Measurements from ENCODE around the gene LRRIQ4. TPM values are rescaled to one million over a fixed set of nuclear protein-coding genes. Genes with fewer than 3 reads are reported as not detected.

The LRRIQ4 gene
- total RNA-seq, 6 experiments from 2014 or later, result not detected

DNA sequence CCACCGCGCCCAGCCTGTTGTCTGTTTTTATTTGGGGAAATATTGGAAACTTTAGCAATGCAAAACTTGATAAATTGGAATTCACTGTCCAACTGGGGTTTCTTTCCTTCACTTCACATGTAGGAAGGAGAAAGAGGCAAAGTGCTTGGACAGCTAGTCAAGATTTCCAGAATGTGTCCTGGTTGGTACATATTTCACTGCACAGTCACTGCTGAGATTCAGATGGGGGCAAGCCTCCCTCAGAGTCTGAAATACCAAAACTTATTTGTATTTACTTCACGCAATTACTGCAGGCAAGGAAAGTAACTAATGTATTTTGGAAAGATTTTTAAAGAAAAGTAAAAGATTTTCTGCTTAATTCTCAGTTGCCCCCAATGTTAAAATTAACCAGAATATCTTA, 36.1 kb downstream of the LRRIQ4 start:
- H3K27ac ChIP-seq, result no peak overlapping the region
- no peaks in the 10 kb centered on the region for H3K36me3 ChIP-seq
- TF ChIP-seq, protein P1, sequence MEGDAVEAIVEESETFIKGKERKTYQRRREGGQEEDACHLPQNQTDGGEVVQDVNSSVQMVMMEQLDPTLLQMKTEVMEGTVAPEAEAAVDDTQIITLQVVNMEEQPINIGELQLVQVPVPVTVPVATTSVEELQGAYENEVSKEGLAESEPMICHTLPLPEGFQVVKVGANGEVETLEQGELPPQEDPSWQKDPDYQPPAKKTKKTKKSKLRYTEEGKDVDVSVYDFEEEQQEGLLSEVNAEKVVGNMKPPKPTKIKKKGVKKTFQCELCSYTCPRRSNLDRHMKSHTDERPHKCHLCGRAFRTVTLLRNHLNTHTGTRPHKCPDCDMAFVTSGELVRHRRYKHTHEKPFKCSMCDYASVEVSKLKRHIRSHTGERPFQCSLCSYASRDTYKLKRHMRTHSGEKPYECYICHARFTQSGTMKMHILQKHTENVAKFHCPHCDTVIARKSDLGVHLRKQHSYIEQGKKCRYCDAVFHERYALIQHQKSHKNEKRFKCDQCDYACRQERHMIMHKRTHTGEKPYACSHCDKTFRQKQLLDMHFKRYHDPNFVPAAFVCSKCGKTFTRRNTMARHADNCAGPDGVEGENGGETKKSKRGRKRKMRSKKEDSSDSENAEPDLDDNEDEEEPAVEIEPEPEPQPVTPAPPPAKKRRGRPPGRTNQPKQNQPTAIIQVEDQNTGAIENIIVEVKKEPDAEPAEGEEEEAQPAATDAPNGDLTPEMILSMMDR (IDR thresholded peaks at IDR 0.05), result no peak
- no peak for TF ChIP-seq POLR2A (IDR thresholded peaks at IDR 0.05)
- WGBS (ENCODE audit: insufficient coverage, low coverage, low lambda C conversion rate, missing lambda C conversion rate), result 100% methylated on average over 3 of the region's 3 CpGs
- no peak overlapping the region for H3K4me3 ChIP-seq
- no peaks in the 10 kb centered on the region for H3K4me1 ChIP-seq
- H3K27me3 ChIP-seq, result no peaks in the 10 kb centered on the region
- H3K9me3 ChIP-seq, result no peaks in the 10 kb centered on the region
- DNase-seq (no peak), ATAC-seq (no peak)
- intact Hi-C loops (cut with DNase I), result no loop called here

DNA sequence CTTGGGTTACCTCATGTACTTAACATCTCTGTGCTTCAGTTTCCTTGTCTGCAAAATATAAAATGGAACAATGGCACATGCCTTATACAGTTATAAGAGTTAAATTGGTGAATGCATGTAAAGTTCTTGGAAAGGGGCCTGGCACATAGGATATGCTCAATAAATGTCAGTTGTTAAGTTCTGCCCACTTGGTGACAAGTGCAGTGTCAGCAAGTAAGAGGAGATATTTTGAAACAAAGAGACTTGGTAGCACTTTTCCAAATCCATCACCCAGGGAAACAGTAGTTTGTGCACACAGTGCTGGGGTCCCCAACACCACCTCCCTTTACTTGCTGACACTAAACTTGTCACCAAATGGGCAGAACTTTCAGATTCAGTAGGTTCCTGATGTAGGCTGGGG, 37.9 kb downstream of the LRRIQ4 start:
- Histone ChIP-seq H3K27ac (no peak overlapping the region), H3K4me1 (no peaks in the 10 kb centered on the region), H3K27me3 (no peaks in the 10 kb centered on the region), H3K36me3 (no peaks in the 10 kb centered on the region), H3K9me3 (no peaks in the 10 kb centered on the region), H3K4me3 (no peak overlapping the region)
- no peak for ATAC-seq
- intact Hi-C loops (cut with DNase I), result no loop called here
- TF ChIP-seq, protein P1 (IDR thresholded peaks at IDR 0.05), result no peak
- TF ChIP-seq POLR2A (IDR thresholded peaks at IDR 0.05), result no peak
- DNase-seq, result no peak

DNA sequence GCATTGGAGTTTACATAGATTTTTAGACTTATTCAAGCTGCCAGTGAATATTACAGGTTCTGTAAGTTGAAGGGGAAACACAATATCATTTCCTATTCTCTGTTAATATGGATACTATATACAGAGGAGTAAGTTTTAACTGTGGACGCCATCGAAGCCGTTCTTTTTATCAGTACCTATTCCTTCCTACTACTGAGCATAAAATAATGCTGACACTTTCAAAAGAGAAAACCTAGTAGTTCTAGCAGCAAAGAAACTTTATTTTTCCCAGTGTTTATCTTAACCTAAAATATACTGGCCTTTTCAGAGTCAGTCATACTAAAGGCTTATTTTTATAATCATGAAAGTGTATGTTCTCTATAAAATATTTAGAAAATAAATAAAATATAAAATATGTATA, 42.8 kb downstream of the LRRIQ4 start:
- Histone ChIP-seq H3K27me3 (no peaks in the 10 kb centered on the region), H3K36me3 (no peaks in the 10 kb centered on the region), H3K4me3 (no peak overlapping the region), H3K27ac (no peak overlapping the region), H3K4me1 (no peaks in the 10 kb centered on the region), H3K9me3 (no peaks in the 10 kb centered on the region)
- TF ChIP-seq, protein P1 (IDR thresholded peaks at IDR 0.05), result no peak
- TF ChIP-seq POLR2A (IDR thresholded peaks at IDR 0.05), result no peak
- DNase-seq (no peak), ATAC-seq (no peak)
- WGBS (ENCODE audit: insufficient coverage, low coverage, low lambda C conversion rate, missing lambda C conversion rate), result 77% methylated on average over 3 of the region's 3 CpGs
- intact Hi-C loops (cut with DNase I), result no loop called here

DNA sequence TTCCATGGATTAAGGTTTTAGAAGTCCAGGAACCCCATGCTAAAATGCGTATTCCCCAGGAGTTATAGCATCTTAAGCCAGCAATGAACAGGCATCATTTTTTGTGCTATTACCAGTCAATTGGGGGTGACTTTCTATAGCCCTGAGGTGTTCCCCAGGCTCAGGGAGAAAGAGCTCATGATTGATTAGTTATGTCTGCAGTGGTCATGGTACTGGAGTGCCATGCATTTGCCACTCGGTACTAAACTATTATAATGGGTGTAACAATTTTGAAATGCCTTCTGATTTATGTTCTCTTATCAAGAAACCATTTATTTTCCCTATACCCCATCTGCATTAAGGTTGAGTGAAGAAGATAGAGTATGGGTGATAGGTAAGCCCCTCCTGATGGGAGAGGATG, 45.1 kb downstream of the LRRIQ4 start:
- no peaks in the 10 kb centered on the region for H3K4me1 ChIP-seq
- H3K4me3 ChIP-seq, result no peak overlapping the region
- no peak for ATAC-seq
- H3K27ac ChIP-seq, result no peak overlapping the region
- TF ChIP-seq, protein P1 (IDR thresholded peaks at IDR 0.05), result no peak
- no peak for TF ChIP-seq POLR2A (IDR thresholded peaks at IDR 0.05)
- no peak for DNase-seq
- H3K9me3 ChIP-seq, result no peaks in the 10 kb centered on the region
- intact Hi-C loops (cut with DNase I), result no loop called here
- no peaks in the 10 kb centered on the region for H3K36me3 ChIP-seq
- H3K27me3 ChIP-seq, result no peaks in the 10 kb centered on the region
- 82% methylated on average over 2 of the region's 2 CpGs for WGBS (ENCODE audit: insufficient coverage, low coverage, low lambda C conversion rate, missing lambda C conversion rate)

DNA sequence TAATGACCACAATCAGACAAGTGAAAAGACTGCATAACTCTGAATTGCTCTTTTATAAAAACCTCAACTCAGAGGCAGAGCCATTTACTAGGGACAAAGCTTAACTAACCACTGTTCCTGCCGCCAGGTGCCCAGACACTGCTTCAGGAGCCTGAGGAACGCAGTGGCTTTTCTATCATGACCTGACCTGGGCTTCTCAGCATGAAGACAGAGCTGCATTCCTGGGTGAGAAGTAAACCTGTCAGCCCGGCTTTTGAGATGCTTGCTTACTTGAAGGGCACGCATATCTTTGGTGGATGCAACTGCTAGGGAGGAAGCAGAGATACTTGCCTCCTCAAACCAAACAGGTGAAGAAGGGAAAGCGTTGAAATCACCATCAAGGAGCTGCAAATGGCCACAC, 49.2 kb downstream of the LRRIQ4 start:
- no peak for TF ChIP-seq POLR2A (IDR thresholded peaks at IDR 0.05)
- TF ChIP-seq, protein P1 (IDR thresholded peaks at IDR 0.05), result no peak
- ATAC-seq (no peak), DNase-seq (no peak)
- Histone ChIP-seq H3K4me3 (no peak overlapping the region), H3K36me3 (no peaks in the 10 kb centered on the region), H3K4me1 (no peaks in the 10 kb centered on the region), H3K9me3 (no peaks in the 10 kb centered on the region), H3K27me3 (no peaks in the 10 kb centered on the region), H3K27ac (no peak overlapping the region)
- intact Hi-C loops (cut with DNase I), result no loop called here
- 90% methylated on average over 4 of the region's 5 CpGs for WGBS (ENCODE audit: insufficient coverage, low coverage, low lambda C conversion rate, missing lambda C conversion rate)
